22Rv1 (cell line): ENCODE measurements around the gene CREB5.

Experiments used
- CTCF ChIP-seq: fragments of 450-650 bp; IDR thresholded peaks from 2 replicates; pipeline ENCODE4 v1.5.1; 2017; ENCODE audit warnings: mild to moderate bottlenecking
- ZFX ChIP-seq: fragments of 450-650 bp; IDR thresholded peaks from 2 replicates; pipeline ENCODE4 v1.6.1; 2017; ENCODE audit warnings: antibody characterized with exemption, borderline replicate concordance

GRCh38 chr7:28790467-28790866 is 378.1 kb downstream of the CREB5 start:
- TF ChIP-seq CTCF (no peak), ZFX (no peak)
